ENCODE measurements around the gene CD247.
"Not testable (repeated sequence)": the region's sequence is repeated elsewhere in the genome, so short reads cannot be mapped to it uniquely, and the experiment has no call there.

The CD247 gene

GRCh38 chr1:167518331-167518700 lies at the start of gene CD247:
CD247 (minus strand) TSS chr1:167518529; CDS start chr1:167518465, 64 bp downstream.
- DNase-seq = peak; percentile 24 to 63 (median 44)

- no peak for DNase-seq
These were observed 49.3 kb upstream of the CD247 start for GRCh38 chr1:167567663-167568062.

DNA sequence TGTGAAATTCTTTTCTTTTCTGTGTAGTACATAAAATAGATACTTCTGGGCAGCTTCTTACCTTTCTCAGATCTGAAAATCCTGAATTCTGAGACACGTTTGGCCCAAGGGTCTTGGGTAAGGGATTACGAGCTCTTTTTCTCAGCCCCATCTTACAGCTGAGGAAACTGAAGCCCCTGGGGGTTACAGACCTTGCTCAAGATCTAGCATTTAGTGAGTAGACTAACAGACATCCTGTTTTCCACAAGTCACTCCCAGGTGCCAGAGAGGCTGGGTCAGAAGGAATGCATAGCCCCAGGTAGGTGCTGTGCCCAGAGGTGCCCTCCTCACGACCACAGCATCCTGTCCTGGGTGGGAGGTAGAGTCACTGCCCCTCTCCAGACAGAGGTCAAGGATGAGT lies 48.4 kb upstream of the CD247 start:
- DNase-seq = no peak

DNA sequence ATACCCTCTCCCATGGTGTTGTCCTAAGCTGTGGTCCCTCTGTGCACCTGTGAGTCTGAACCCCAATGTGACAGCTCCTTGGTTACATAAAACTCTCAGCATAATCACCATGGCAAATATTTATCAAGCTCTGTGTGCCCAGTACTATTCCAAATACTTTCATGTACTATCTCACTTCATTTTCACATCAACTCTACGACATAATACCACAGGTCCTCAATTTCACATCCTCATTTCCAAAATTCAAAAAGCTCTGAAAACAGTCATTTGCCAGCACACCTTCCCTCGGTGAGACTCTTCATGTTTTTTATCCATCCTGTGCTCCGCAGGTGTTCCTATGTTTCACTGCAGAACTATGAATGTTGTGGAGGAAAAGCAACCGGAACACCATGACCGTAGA lies 47.6 kb upstream of the CD247 start:
- no peak for DNase-seq

DNA sequence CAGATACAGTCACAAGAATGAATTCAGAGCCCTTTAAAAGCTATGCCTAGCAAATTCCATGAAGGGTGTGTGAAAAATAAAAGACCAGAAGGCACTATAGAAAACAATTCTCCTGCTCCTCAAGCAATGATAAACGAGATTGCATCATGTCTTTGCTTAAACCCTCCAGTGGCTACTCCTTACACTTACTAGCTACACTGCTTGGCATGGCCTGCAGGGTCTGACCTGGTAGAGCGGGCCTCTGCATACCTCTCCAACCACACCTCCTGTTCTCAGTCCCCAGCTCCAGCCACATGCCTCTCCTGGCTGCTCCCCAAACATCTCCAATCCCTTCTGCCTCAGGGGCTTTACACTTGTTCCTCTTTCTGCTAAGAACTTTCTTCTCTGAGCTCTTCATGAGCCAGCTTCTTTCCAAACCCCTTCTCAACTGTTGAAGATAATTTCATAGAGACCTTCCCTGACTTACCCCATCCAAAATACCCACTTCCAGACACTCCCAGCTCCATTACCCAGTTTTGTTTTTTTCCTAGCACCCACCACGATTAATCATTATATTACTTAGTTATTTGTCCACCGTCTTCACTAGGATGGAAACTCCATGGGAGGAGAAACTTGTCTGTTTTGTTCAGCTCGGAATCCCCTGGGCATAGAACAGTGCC lies 46.4 kb upstream of the CD247 start:
- DNase-seq = no peak

DNA sequence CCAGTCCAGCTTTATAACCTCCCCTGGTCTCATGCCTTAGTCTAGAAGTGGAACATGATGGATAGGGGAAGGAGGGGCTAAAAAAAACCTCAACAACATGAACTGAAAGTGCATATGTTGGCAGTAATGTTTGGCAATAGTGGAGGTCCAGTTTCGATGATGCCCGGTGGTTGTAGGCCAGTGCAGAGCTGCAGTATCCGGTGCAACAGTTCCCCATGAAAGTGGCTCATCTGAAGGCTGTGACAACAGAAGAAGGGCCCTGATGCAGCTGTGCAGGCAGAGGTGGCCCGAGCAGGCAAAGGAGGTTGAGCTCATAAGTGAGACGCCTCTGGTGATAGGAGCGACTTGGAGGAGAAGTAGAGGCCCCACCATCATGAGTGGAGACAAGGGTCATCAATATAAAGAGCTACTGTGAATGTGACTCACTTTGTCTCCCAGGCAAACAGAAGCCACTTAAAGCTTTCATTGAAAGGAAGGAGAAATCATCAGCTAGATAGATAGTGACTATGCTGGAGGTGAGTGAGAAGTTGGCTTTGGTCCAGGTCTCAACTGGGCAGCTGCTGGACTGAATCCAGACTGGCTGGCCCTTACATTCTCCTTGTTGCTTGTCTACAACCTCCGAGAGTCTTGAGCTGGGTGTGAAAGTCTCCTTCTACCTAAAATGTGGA lies 45.4 kb upstream of the CD247 start:
- no peak for DNase-seq

GRCh38 chr1:167562702-167563101 lies 44.4 kb upstream of the CD247 start:
- no peak for DNase-seq

DNA sequence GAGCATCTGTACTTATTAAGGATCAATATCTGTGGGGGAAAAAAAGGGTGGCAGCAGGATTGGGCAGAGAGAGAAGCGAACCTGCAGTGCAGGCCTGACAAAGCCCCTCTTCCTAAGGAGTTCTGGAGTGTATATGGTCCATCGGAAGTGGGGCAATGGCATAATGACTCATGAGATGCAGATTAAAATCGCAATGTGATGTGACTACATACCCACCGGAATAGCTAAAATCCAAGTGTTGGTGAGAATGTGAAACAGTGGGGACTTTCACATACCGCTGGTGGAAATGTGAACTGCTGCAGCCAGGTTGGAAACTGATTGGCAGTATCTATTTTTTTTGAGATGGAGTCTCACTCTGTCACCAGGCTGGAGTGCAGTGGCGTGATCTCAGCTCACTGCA lies 43.4 kb upstream of the CD247 start:
- no peak for DNase-seq

DNA sequence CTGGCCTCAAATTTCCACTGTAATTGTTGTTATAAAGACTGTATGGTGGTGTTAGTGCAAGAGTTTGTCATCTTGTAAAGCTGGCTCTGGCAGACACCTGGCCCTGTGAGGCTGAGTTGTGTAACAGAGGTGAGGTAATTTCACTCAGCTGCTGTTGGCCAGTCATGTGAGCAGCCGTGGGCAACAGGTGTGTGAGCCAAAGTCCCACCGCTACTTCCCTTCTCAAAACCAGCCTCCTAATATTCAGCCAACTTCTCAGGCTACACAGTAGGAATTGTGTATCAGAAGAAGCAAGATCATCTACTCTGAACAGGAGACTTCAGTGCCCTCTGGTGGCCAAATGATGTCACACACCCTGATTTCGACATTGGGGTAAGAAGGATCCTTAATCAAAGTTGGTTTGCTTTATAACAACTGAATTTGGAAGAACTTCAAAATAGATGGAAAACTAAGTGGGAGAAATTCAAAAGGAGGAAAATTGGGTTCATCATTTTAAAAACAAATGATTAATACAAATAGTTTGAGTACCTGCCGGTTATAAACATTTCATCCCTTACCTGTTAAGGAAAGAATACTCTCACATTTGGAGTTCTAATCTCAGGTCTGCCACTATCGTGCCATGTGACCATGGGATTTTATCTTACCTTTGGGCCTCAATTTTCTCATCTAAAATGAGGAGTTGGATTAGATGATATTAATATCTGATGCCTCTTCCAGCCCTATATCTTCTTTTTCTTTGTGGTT lies 37.8 kb upstream of the CD247 start:
- peak; percentile 14 to 65 (median 56) for DNase-seq

- DNase-seq = not testable (repeated sequence)
These were observed 36.7 kb upstream of the CD247 start for GRCh38 chr1:167555072-167555471.

DNA sequence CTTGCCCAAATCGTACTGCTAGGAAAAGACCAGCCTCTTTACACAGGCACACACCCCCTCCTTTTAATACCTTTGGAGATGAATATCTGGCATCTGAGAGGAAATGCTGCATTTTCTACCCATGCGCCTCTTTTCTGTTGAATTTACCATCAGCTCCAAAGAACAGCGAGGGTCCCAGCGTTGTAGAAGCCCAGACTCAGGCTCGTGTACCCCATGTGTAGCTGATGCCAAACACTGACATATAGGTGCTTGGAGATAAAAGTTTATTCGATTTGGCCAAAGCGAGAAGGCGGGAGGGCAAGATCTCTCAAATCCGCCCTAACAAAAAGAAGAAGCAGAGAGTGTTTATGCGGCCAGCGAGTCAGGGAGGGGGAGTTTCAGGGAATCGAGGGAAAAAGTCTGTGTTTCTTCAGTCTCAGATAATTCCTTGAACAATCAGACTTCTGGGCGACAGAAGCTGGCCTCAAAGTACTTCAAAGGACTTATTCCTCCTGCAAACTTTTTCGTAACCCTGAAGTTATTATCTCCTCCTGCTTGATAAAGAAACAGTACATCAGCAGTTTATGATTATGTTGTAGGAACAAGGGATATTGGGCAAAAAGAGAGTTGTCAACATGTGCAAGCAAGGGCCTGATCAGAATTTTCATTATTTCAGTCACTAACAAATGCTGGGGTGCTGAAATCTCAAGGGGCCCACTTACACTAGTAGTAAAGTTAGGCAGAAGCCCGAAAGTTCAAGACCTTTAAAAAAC lies 35.9 kb upstream of the CD247 start:
- DNase-seq = no peak

GRCh38 chr1:167553136-167554027 lies 35.1 kb upstream of the CD247 start, which contains the start of gene CREG1:
CREG1 (minus strand) TSS chr1:167553762.
- peak; percentile 49 to 86 (median 72) for DNase-seq

- DNase-seq = no peak
These were observed 33.0 kb upstream of the CD247 start for GRCh38 chr1:167551362-167551761.

- DNase-seq = no peak
These were observed 30.0 kb upstream of the CD247 start for GRCh38 chr1:167548059-167548932.

DNA sequence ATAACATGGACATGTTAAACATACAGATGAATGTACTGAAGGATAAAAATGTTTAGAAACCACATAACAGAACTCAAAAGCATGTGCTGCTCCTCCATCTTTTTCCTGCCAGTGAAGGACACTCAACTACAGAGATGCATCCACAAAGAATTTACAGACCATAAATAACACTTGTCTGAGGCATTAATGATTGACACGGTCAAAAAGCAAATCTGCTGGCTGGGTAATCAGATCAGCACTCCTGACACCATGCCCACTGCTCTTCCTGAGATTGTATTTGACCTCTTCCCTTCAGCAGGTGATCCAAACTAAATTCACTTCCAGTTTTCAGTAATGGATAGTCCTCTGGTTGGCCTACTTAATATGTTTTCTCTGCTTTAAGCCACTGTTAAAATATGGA lies 28.6 kb upstream of the CD247 start:
- DNase-seq = no peak

DNA sequence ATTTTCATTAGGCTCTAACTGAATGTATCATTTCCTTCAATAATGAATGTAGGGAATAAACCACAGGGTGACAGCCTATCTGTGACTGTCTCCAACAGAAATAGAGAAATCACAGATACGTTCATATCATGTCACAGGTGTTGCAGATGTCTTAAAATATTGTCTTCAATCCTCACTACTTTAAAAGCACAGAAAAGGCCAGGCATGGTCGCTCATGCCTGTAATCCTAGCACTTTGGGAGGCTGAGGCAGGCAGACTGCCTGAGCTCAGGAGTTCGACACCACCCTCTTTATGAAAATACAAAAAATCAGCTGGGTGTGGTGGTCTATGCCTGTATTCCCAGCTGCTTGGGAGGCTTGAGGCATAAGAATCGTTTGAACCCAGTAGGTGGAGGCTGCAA lies 27.0 kb upstream of the CD247 start:
- DNase-seq = no peak

- DNase-seq = no peak
These were observed 26.2 kb upstream of the CD247 start for GRCh38 chr1:167544447-167545093.

GRCh38 chr1:167543199-167543990 lies 25.1 kb upstream of the CD247 start:
- DNase-seq = no peak

DNA sequence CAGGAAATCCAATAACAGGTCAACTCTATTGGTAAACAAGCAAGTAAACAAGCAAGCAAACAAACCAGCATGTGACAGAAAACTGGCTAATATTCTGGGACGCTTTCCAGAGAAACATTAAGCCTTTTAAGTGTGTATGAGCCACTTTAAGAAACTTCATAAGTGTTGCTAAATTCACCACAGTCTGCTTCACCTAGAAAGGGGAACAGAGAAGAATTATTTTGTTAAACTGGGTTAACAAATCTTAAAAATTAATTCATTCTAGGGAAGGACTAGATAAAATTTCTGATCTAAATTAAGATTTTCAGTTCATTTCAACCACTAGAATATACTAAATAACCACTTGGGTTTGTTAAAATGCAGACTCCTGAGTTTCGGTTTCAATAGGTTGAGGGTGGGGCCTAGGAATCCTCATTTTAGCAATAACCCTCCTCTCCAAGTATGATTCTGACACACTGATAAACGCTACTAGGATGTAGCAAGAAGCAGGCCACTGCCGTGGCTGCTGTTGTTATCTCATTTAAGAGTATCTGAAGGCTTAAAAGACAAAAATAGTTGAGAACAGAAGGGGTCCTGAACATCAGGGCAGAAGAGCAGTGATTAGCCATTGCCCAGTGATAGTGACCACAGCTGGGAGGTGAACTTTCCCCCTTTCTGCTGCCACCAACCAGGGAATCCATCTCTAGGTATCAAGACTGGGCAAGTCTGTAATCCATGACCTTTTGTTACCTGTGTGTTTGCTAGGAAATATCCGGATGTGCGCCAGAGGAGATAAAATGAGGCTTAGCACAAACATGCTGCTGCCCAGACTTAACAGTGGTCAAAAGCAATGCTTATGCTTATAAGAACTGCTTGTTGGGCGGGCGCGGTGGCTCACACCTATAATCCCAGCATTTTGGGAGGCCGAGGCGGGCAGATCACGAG lies 24.0 kb upstream of the CD247 start:
- DNase-seq = no peak

Measured in activated naive CD4-positive, alpha-beta T cell (primary cell).